HG02571 (cell line): Measurements from ENCODE around the gene BLOC1S3.

Experiments
- ATAC-seq: cut with Tn5 transposase; IDR thresholded peaks from one replicate; pipeline ENCODE4 v1.9.1; 2021; ENCODE audit warnings: mild to moderate bottlenecking, moderate library complexity; ENCODE audit not compliant: unreplicated experiment

Gene BLOC1S3

GRCh38 chr19:45145270-45146189, 33.1 kb upstream of the BLOC1S3 start:
- no peak for ATAC-seq

- ATAC-seq: no peak
Measured at GRCh38 chr19:45146251-45146650, 32.3 kb upstream of the BLOC1S3 start.

- no peak for ATAC-seq
Measured at GRCh38 chr19:45146741-45147205, 31.8 kb upstream of the BLOC1S3 start.

GRCh38 chr19:45147835-45148676, 30.5 kb upstream of the BLOC1S3 start:
- ATAC-seq: no peak

- ATAC-seq: no peak
Measured at GRCh38 chr19:45149129-45149528, 29.5 kb upstream of the BLOC1S3 start.

GRCh38 chr19:45150180-45150579, 28.4 kb upstream of the BLOC1S3 start:
- ATAC-seq: no peak

GRCh38 chr19:45150751-45151281, 27.8 kb upstream of the BLOC1S3 start:
- ATAC-seq: no peak

GRCh38 chr19:45151320-45151719, 27.3 kb upstream of the BLOC1S3 start:
- no peak for ATAC-seq

GRCh38 chr19:45151821-45152503, 26.6 kb upstream of the BLOC1S3 start:
- no peak for ATAC-seq

GRCh38 chr19:45152504-45153338, 25.9 kb upstream of the BLOC1S3 start:
- ATAC-seq: no peak

GRCh38 chr19:45153339-45154063, 25.1 kb upstream of the BLOC1S3 start:
- ATAC-seq: no peak

- ATAC-seq: no peak
Measured at GRCh38 chr19:45154064-45154827, 24.3 kb upstream of the BLOC1S3 start.

GRCh38 chr19:45156011-45156630, 22.5 kb upstream of the BLOC1S3 start:
- ATAC-seq: no peak

- ATAC-seq: no peak
Measured at GRCh38 chr19:45156751-45157150, 21.8 kb upstream of the BLOC1S3 start.

GRCh38 chr19:45158503-45159209, 19.9 kb upstream of the BLOC1S3 start:
- ATAC-seq: no peak

GRCh38 chr19:45159210-45159970, 19.2 kb upstream of the BLOC1S3 start:
- ATAC-seq: no peak

GRCh38 chr19:45159971-45160324, 18.6 kb upstream of the BLOC1S3 start:
- no peak for ATAC-seq
